GM12891 (cell line): ENCODE data around the gene ZDHHC9.

Experiments used
- DNase-seq: peaks from one replicate; pipeline ENCODE4 v3.0.0; 2011; ENCODE audit warnings: low spot score; ENCODE audit not compliant: insufficient read length
- FAIRE-seq: peaks from 2 replicates; lab custom pipeline; 2011; peaks lifted over from hg19 to GRCh38; lab: Jason Lieb, UNC
- PAX5 ChIP-seq: IDR thresholded peaks from 2 replicates; pipeline ENCODE4 v1.6.1; 2011; ENCODE audit warnings: low read length, moderate library complexity, mild to moderate bottlenecking; ENCODE audit not compliant: insufficient read depth, severe bottlenecking
- POLR2A ChIP-seq: IDR thresholded peaks from 2 replicates; pipeline ENCODE4 v1.6.1; 2011; ENCODE audit warnings: low read depth, low read length, control low read depth
- POLR2AphosphoS5 ChIP-seq: IDR thresholded peaks from 2 replicates; pipeline ENCODE4 v1.6.1; 2011; ENCODE audit warnings: low read depth, low read length, control low read depth
- POU2F2 ChIP-seq: IDR thresholded peaks from 2 replicates; pipeline ENCODE4 v1.6.1; 2011; ENCODE audit warnings: low read depth, mild to moderate bottlenecking, control low read depth, low read length, moderate library complexity
- SPI1 ChIP-seq: IDR thresholded peaks from 2 replicates; pipeline ENCODE4 v1.6.1; 2011; ENCODE audit warnings: low read depth, low read length, control low read depth
- TAF1 ChIP-seq: IDR thresholded peaks from 2 replicates; pipeline ENCODE4 v1.6.1; 2011; ENCODE audit warnings: low read depth, low read length, control low read depth

ZDHHC9 gene

GRCh38 chrX:129788527-129788926 lies 55.2 kb downstream of the ZDHHC9 start:
- TF ChIP-seq TAF1 (no peak), PAX5 (no peak), POLR2AphosphoS5 (no peak), SPI1 (no peak), POLR2A (no peak), POU2F2 (no peak)
- no peak for DNase-seq
- peak; percentile 51 for FAIRE-seq

GRCh38 chrX:129787336-129788055 lies 56.2 kb downstream of the ZDHHC9 start:
- FAIRE-seq (no peak), DNase-seq (no peak)
- no peak for TF ChIP-seq POLR2AphosphoS5

GRCh38 chrX:129786210-129786651 lies 57.5 kb downstream of the ZDHHC9 start:
- DNase-seq (no peak), FAIRE-seq (peak; percentile 95)
- TF ChIP-seq PAX5 (no peak), POU2F2 (0 out of 2 replicates have a peak, but pooled peaks have one; percentile 10), SPI1 (peak; percentile 100)

- DNase-seq (no peak), FAIRE-seq (peak; percentile 66)
- TF ChIP-seq TAF1 (no peak), POU2F2 (no peak), SPI1 (no peak), PAX5 (no peak)
These were observed 58.3 kb downstream of the ZDHHC9 start for GRCh38 chrX:129785160-129785947.

GRCh38 chrX:129784371-129784770 lies 59.3 kb downstream of the ZDHHC9 start:
- DNase-seq (no peak), FAIRE-seq (peak; percentile 57)
- no peak for TF ChIP-seq SPI1
- TF ChIP-seq PAX5: no peak
- TF ChIP-seq POU2F2: no peak
- no peak for TF ChIP-seq TAF1
- no peak for TF ChIP-seq POLR2A
- no peak for TF ChIP-seq POLR2AphosphoS5

- DNase-seq (no peak), FAIRE-seq (peak; percentile 67)
- TF ChIP-seq SPI1 (no peak), POLR2AphosphoS5 (no peak), PAX5 (no peak), TAF1 (no peak), POLR2A (no peak), POU2F2 (no peak)
These were observed 60.4 kb downstream of the ZDHHC9 start for GRCh38 chrX:129783291-129783713.

GRCh38 chrX:129782706-129783105 lies 61.0 kb downstream of the ZDHHC9 start:
- TF ChIP-seq POLR2AphosphoS5 (no peak), SPI1 (peak; percentile 47)
- FAIRE-seq (no peak), DNase-seq (no peak)

GRCh38 chrX:129781680-129782495 lies 61.8 kb downstream of the ZDHHC9 start:
- FAIRE-seq (no peak), DNase-seq (no peak)
- TF ChIP-seq PAX5: no peak
- TF ChIP-seq POLR2AphosphoS5: no peak
- no peak for TF ChIP-seq POU2F2
- no peak for TF ChIP-seq TAF1
- no peak for TF ChIP-seq POLR2A
- TF ChIP-seq SPI1: no peak

- DNase-seq (peak; percentile 52), FAIRE-seq (peak; percentile 99)
These were observed 62.5 kb downstream of the ZDHHC9 start for GRCh38 chrX:129781134-129781672.

More at GRCh38 chrX:129781134-129781672, 62.5 kb downstream of the ZDHHC9 start:
- TF ChIP-seq TAF1 (peak; percentile 72), PAX5 (peak; percentile 66), POLR2A (peak; percentile 74), POU2F2 (no peak), POLR2AphosphoS5 (peak; percentile 51; the same call in 1 of the 2 replicates), SPI1 (peak; percentile 84)
